ENCODE measurements around the gene TRDMT1.
A peak's percentile ranks its signal among the peaks of the same experiment; 100 is the strongest.

TRDMT1 gene

GRCh38 chr10:17177014-17177413 is 24.5 kb downstream of the TRDMT1 start:
- in situ Hi-C loops (cut with HindIII; ENCODE audit: low pct_ligation_motif_present, low sequenced_read_pairs), result no loop called here
- Histone ChIP-seq H3K27me3 (replicated peaks) (no peaks in the 10 kb centered on the region), H3K4me3 (ENCODE audit: low read depth, low read length) (no peak overlapping the region), H3K36me3 (replicated peaks) (no peaks in the 10 kb centered on the region), H3K27ac (no peak overlapping the region)
- DNase-seq, result no peak
- no peak for TF ChIP-seq CTCF (IDR thresholded peaks at IDR 0.05; ENCODE audit: low read depth, low read length, missing control alignments)

- no peak for DNase-seq
- Histone ChIP-seq H3K36me3 (replicated peaks) (no peaks in the 10 kb centered on the region), H3K27ac (no peak overlapping the region), H3K4me3 (ENCODE audit: low read depth, low read length) (no peak overlapping the region), H3K27me3 (replicated peaks) (no peaks in the 10 kb centered on the region)
- TF ChIP-seq CTCF (IDR thresholded peaks at IDR 0.05; ENCODE audit: low read depth, low read length, missing control alignments), result no peak
- in situ Hi-C loops (cut with HindIII; ENCODE audit: low pct_ligation_motif_present, low sequenced_read_pairs), result no loop called here
Observed at GRCh38 chr10:17176091-17176490, 25.4 kb downstream of the TRDMT1 start.

- H3K27ac ChIP-seq, result peak overlapping the region; percentile 24
- no peak overlapping the region for H3K4me3 ChIP-seq (ENCODE audit: low read depth, low read length)
- no peaks in the 10 kb centered on the region for H3K27me3 ChIP-seq (replicated peaks)
- in situ Hi-C loops (cut with HindIII; ENCODE audit: low pct_ligation_motif_present, low sequenced_read_pairs), result no loop called here
- H3K36me3 ChIP-seq (replicated peaks), result no peaks in the 10 kb centered on the region
- peak; percentile 46 for DNase-seq
- no peak for TF ChIP-seq CTCF (IDR thresholded peaks at IDR 0.05; ENCODE audit: low read depth, low read length, missing control alignments)
Observed at GRCh38 chr10:17175551-17175950, 25.9 kb downstream of the TRDMT1 start.

- DNase-seq, result no peak
- Histone ChIP-seq H3K4me3 (ENCODE audit: low read depth, low read length) (no peak overlapping the region), H3K27me3 (replicated peaks) (no peaks in the 10 kb centered on the region), H3K36me3 (replicated peaks) (no peaks in the 10 kb centered on the region), H3K27ac (no peak overlapping the region)
- no peak for TF ChIP-seq CTCF (IDR thresholded peaks at IDR 0.05; ENCODE audit: low read depth, low read length, missing control alignments)
- in situ Hi-C loops (cut with HindIII; ENCODE audit: low pct_ligation_motif_present, low sequenced_read_pairs), result no loop called here
Observed at GRCh38 chr10:17174626-17175025, 26.8 kb downstream of the TRDMT1 start.

- in situ Hi-C loops (cut with HindIII; ENCODE audit: low pct_ligation_motif_present, low sequenced_read_pairs), result no loop called here
- Histone ChIP-seq H3K27ac (no peak overlapping the region), H3K36me3 (replicated peaks) (no peaks in the 10 kb centered on the region), H3K27me3 (replicated peaks) (no peaks in the 10 kb centered on the region), H3K4me3 (ENCODE audit: low read depth, low read length) (no peak overlapping the region)
- DNase-seq, result no peak
- no peak for TF ChIP-seq CTCF (IDR thresholded peaks at IDR 0.05; ENCODE audit: low read depth, low read length, missing control alignments)
Observed at GRCh38 chr10:17171141-17171641, 30.3 kb downstream of the TRDMT1 start.

GRCh38 chr10:17169803-17170202 is 31.7 kb downstream of the TRDMT1 start:
- in situ Hi-C loops (cut with HindIII; ENCODE audit: low pct_ligation_motif_present, low sequenced_read_pairs), result no loop called here
- Histone ChIP-seq H3K36me3 (replicated peaks) (no peaks in the 10 kb centered on the region), H3K27ac (no peak overlapping the region), H3K4me3 (ENCODE audit: low read depth, low read length) (no peak overlapping the region), H3K27me3 (replicated peaks) (no peaks in the 10 kb centered on the region)
- TF ChIP-seq CTCF (IDR thresholded peaks at IDR 0.05; ENCODE audit: low read depth, low read length, missing control alignments), result no peak
- DNase-seq, result no peak
